Natural killer cell (primary cell): ENCODE data around the gene HAAO. TPM values are rescaled to one million over a fixed set of nuclear protein-coding genes. Genes with fewer than 3 reads are reported as not detected.

Source experiments
- ATAC-seq, 3 donors: fragments of 150-1000 bp in 2 of 3; fragments of 200-7000 bp in 1 of 3; cut with Tn5 transposase; 1 replicate in 1 of 3; 2 replicates in 2 of 3; pipeline ENCODE4 v1.10.0; 2021; ENCODE audit warnings: mild to moderate bottlenecking in 2 of 3, moderate library complexity in 2 of 3
- DNase-seq, 2 donors: peaks; one replicate each; pipeline versions ENCODE4 v3.0.0 to v3.0.0-alpha.2; 2013 to 2021; ENCODE audit warnings: mixed read lengths in 1 of 2
- H3K27ac ChIP-seq: one replicate; pipeline ENCODE4 v1.5.1; 2013; ENCODE audit warnings: mild to moderate bottlenecking, low read length
- H3K27me3 ChIP-seq: one replicate; pipeline ENCODE4 v1.6.1; 2013; ENCODE audit warnings: low read length; ENCODE audit not compliant: control insufficient read depth, insufficient read depth
- H3K36me3 ChIP-seq: one replicate; pipeline ENCODE4 v1.6.1; 2013; ENCODE audit warnings: low read length; ENCODE audit not compliant: control insufficient read depth, insufficient read depth
- H3K4me1 ChIP-seq: one replicate; pipeline ENCODE4 v1.6.1; 2013; ENCODE audit warnings: low read length; ENCODE audit not compliant: control insufficient read depth, insufficient read depth
- H3K4me3 ChIP-seq: one replicate; pipeline ENCODE4 v1.5.1; 2013; ENCODE audit warnings: low read length
- H3K9me3 ChIP-seq: one replicate; pipeline ENCODE4 v1.6.1; 2013; ENCODE audit warnings: low read length; ENCODE audit not compliant: control insufficient read depth, insufficient read depth
- H3K27ac Mint-ChIP-seq, 2 donors: one replicate each; pipeline ENCODE4 v1.8.0; 2022; ENCODE audit warnings: mild to moderate bottlenecking in 2 of 2, mixed read lengths in 2 of 2, moderate library complexity in 1 of 2
- H3K27me3 Mint-ChIP-seq, 2 donors: one replicate each; pipeline ENCODE4 v1.8.0; 2022; ENCODE audit warnings: low read depth in 2 of 2, mixed read lengths in 2 of 2
- H3K36me3 Mint-ChIP-seq: one replicate; pipeline ENCODE4 v1.8.0; 2022; ENCODE audit warnings: mixed read lengths
- H3K4me1 Mint-ChIP-seq, 2 donors: one replicate each; pipeline ENCODE4 v1.8.0; 2022; ENCODE audit warnings: mixed read lengths in 2 of 2
- H3K4me3 Mint-ChIP-seq: one replicate; pipeline ENCODE4 v1.8.0; 2022; ENCODE audit warnings: mild to moderate bottlenecking, moderate library complexity, mixed read lengths
- H3K9me3 Mint-ChIP-seq, 2 donors: one replicate each; pipeline ENCODE4 v1.8.0; 2022; ENCODE audit warnings: mixed read lengths in 2 of 2
- WGBS: methylation state at CpG from one replicate; pipeline ENCODE4 v1.1.7; 2013; ENCODE audit warnings: missing lambda C conversion rate; ENCODE audit not compliant: insufficient coverage; 5-methylcytosine and 5-hydroxymethylcytosine counted together
- intact Hi-C: fragments of 100-400 bp; cut with micrococcal nuclease; formaldehyde crosslinking; loops from one replicate; pipeline ENCODE4 v1.14.2; 2022
- total RNA-seq, 4 donors: library from RNA; stranded (reverse); fragments of 120-200 nt in 1 of 4; gene quantifications; one replicate each; pipeline versions ENCODE4 v1.2.3 to v1.2.4, GENCODE V29; 2013 to 2022
- TF ChIP-seq, protein P1 (sequence below): fragments of 200-600 bp; IDR thresholded peaks from one replicate; pipeline ENCODE4 v1.8.0; 2022; ENCODE audit warnings: antibody characterized with exemption

Gene HAAO
- total RNA-seq, 3 donors from 2014 or later (not counting 1 experiment from before 2014, with no cell fraction given), result 0.35 to 1.3 (median 0.68) TPM

DNA sequence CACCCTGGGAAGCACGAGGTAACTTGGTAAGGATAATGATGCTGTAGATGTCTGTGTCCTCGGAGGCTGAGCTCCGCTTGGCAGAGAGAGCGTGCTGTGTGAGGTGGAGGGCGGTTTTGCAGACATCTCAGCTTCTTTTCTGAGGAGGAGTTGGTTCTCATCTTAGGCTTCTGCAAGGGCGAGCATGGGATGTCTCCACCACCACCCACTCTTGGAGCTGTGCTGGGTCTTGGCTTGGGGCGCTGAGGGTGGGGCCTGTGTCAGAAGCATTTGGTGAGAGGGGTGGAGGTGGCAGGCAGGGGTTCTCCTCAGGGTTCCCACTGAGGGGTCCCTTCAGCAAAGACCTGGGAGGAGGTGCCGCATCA is 37.6 kb downstream of the HAAO start:
- Mint-ChIP-seq H3K4me1 (peaks cover 22 to 29% of the 10 kb centered on the region in 2 donors), H3K27me3 (no peaks in the 10 kb centered on the region), H3K27ac (peak overlapping the region; percentile 74 to 77), H3K36me3 (no peaks in the 10 kb centered on the region), H3K9me3 (no peaks in the 10 kb centered on the region), H3K4me3 (no peak overlapping the region)
- DNase-seq (no peak), ATAC-seq (no peak)
- Histone ChIP-seq H3K27me3 (no peaks in the 10 kb centered on the region), H3K9me3 (no peaks in the 10 kb centered on the region), H3K27ac (no peak overlapping the region), H3K4me3 (no peak overlapping the region), H3K4me1 (peaks cover 36% of the 10 kb centered on the region), H3K36me3 (no peaks in the 10 kb centered on the region)
- WGBS, result 79% methylated on average over 8 of the region's 8 CpGs
- intact Hi-C loops, result no loop called here
- TF ChIP-seq, protein P1, sequence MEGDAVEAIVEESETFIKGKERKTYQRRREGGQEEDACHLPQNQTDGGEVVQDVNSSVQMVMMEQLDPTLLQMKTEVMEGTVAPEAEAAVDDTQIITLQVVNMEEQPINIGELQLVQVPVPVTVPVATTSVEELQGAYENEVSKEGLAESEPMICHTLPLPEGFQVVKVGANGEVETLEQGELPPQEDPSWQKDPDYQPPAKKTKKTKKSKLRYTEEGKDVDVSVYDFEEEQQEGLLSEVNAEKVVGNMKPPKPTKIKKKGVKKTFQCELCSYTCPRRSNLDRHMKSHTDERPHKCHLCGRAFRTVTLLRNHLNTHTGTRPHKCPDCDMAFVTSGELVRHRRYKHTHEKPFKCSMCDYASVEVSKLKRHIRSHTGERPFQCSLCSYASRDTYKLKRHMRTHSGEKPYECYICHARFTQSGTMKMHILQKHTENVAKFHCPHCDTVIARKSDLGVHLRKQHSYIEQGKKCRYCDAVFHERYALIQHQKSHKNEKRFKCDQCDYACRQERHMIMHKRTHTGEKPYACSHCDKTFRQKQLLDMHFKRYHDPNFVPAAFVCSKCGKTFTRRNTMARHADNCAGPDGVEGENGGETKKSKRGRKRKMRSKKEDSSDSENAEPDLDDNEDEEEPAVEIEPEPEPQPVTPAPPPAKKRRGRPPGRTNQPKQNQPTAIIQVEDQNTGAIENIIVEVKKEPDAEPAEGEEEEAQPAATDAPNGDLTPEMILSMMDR, result no peak

DNA sequence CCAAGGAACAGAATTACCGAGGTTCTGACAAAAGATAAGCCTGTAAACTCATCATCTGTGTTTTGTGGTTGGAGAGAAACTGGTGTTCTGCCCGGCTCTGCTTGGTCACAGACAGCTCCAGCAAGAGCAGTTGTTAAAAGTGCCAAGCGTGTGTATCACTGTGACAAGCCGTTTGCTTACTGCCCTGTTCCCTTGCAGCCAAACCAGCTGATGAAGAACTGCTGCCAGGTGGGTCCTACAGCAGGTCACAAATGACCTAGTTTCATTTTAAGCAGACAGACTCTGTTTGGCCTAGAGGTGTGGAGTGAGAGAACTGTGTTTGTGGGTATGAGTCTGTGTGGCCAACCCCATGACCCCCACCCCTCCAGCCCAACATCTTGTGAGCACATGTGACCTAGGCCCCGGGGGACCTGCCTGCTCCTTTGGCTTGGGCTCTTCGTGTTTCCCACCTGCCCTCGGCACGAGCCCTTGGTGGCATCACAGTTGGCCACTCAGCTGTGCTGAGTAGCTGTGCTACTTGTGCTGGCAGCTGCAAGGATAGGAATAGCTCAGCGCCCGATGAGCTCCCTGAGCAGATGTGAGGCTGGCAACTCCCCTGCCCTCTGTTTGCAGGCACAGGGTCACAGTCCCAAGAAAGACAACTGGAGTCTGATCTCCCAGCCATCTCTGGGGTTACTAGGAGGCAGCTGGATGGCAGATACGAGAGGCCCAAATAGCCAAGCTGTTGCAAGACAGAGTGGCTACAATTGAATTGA is 38.2 kb downstream of the HAAO start:
- ATAC-seq (peak; percentile 80 to 93 (median 86)), DNase-seq (no peak)
- H3K36me3 Mint-ChIP-seq, result no peaks in the 10 kb centered on the region
- H3K27me3 Mint-ChIP-seq, result no peaks in the 10 kb centered on the region
- peak overlapping the region; percentile 47 for H3K27ac ChIP-seq
- no peaks in the 10 kb centered on the region for H3K9me3 Mint-ChIP-seq
- H3K4me1 Mint-ChIP-seq, result peaks cover 22 to 29% of the 10 kb centered on the region in 2 donors
- WGBS, result 21% methylated on average over 11 of the region's 11 CpGs
- peaks cover 36% of the 10 kb centered on the region for H3K4me1 ChIP-seq
- TF ChIP-seq, protein P1, result no peak
- H3K27ac Mint-ChIP-seq, result peak overlapping the region; percentile 74 to 77
- intact Hi-C loops, result no loop called here
- H3K9me3 ChIP-seq, result no peaks in the 10 kb centered on the region
- H3K4me3 Mint-ChIP-seq, result peak overlapping the region; percentile 42
- H3K27me3 ChIP-seq, result no peaks in the 10 kb centered on the region
- no peak overlapping the region for H3K4me3 ChIP-seq
- H3K36me3 ChIP-seq, result no peaks in the 10 kb centered on the region

DNA sequence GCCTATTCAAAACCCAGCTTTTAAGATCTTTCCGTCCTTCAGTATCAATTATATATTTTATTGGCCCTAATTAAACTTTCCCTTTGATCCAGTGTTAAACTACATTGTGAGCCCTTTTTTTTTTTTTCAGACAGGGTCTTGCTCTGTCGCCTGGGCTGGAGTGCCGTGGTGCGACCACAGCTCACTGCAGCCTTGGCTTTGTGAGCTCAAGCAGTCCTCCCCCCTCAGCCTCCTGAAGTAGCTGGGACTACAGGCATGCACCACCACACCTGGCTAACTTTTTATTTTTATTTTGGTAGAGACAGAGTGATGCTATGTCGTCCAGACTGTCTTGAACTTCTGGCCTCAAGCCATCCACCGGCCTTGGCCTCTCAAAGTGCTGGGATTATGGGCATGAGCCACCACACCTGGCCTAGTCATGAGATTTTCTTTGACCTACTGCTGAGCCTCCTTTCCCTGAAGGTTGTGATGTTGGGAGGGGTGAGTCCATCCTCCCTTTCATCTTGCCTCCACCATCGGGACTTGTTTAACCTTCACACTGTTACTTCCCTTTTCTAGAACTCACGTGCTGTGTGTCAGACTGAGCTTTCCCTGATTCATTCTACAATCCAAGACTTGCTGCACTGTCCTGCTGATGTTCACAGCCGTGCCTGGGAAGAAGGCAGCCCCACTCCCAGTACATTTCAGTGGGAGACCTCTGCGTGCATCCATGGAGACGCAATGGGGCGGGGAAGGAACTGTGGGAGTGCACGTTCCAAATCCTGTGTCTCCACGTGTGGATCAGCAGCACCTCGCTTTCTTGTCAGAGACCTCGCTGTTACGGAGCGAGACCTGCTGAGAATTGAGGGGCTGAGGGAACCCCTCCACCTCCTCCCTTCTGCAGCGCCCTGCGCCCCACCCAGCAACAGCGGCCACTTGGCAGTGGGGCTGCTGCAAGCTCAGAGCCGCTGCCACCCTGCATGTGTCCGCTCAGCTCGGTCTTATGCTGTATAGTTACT is 39.3 kb downstream of the HAAO start:
- Mint-ChIP-seq H3K36me3 (no peaks in the 10 kb centered on the region), H3K4me3 (no peak overlapping the region), H3K4me1 (peaks cover 22 to 29% of the 10 kb centered on the region in 2 donors), H3K9me3 (no peaks in the 10 kb centered on the region), H3K27ac (peak overlapping the region; percentile 74 to 77), H3K27me3 (no peaks in the 10 kb centered on the region)
- WGBS, result 79% methylated on average over 24 of the region's 24 CpGs
- DNase-seq, result no peak
- Histone ChIP-seq H3K27ac (no peak overlapping the region), H3K4me3 (no peak overlapping the region), H3K36me3 (no peaks in the 10 kb centered on the region), H3K4me1 (peaks cover 36% of the 10 kb centered on the region), H3K9me3 (no peaks in the 10 kb centered on the region), H3K27me3 (no peaks in the 10 kb centered on the region)
- intact Hi-C loops, result no loop called here
- no peak for ATAC-seq
- TF ChIP-seq, protein P1, result no peak
